Spinal cord (tissue), 10 donors: Measurements from ENCODE around the gene TGM5. TPM values are rescaled to one million over a fixed set of nuclear protein-coding genes. Genes with fewer than 3 reads are reported as not detected.

Source experiments
- DNase-seq, 6 donors: peaks; one replicate each; pipeline versions ENCODE4 v3.0.0 to v3.0.0-alpha.2; 2013 to 2015; ENCODE audit warnings: low spot score in 6 of 6, low read depth in 4 of 6
- H3K27ac ChIP-seq: one replicate; pipeline ENCODE4 v1.5.1; 2013; ENCODE audit warnings: low read depth, low read length, control low read depth
- H3K27me3 ChIP-seq: one replicate; pipeline ENCODE4 v1.6.1; 2013; ENCODE audit warnings: low read length; ENCODE audit not compliant: control insufficient read depth, insufficient read depth
- H3K36me3 ChIP-seq: one replicate; pipeline ENCODE4 v1.6.1; 2013; ENCODE audit warnings: low read length; ENCODE audit not compliant: control insufficient read depth, insufficient read depth
- H3K4me1 ChIP-seq: one replicate; pipeline ENCODE4 v1.6.1; 2013; ENCODE audit warnings: low read length; ENCODE audit not compliant: control insufficient read depth, insufficient read depth
- H3K4me3 ChIP-seq: one replicate; pipeline ENCODE4 v1.5.1; 2013; ENCODE audit warnings: low read depth, low read length, control low read depth
- H3K9me3 ChIP-seq: one replicate; pipeline ENCODE4 v1.6.1; 2013; ENCODE audit warnings: low read length; ENCODE audit not compliant: control insufficient read depth, insufficient read depth
- WGBS: methylation state at CpG from one replicate; pipeline ENCODE4 v1.1.5; 2013; ENCODE audit warnings: missing lambda C conversion rate; ENCODE audit not compliant: insufficient coverage; 5-methylcytosine and 5-hydroxymethylcytosine counted together
- polyA plus RNA-seq, 2 donors: library from polyadenylated mRNA; unstranded; fragments of 120-200 nt; gene quantifications; one replicate each; pipeline ENCODE4 v1.2.1, GENCODE V29; 2013; ENCODE audit not compliant: insufficient read length in 2 of 2
- total RNA-seq, 2 donors: library from RNA; depleted of rRNA in 1 of 2; stranded (reverse); fragments of 120-200 nt in 1 of 2; fragments of >200 nt in 1 of 2; gene quantifications; one replicate each; pipeline versions ENCODE4 v1.2.3 to v1.2.4, GENCODE V29; 2013 to 2014
- donor health status: healthy.

The TGM5 gene
- total and polyA plus RNA-seq, 4 donors, result 0.10 TPM; not detected in 3

DNA sequence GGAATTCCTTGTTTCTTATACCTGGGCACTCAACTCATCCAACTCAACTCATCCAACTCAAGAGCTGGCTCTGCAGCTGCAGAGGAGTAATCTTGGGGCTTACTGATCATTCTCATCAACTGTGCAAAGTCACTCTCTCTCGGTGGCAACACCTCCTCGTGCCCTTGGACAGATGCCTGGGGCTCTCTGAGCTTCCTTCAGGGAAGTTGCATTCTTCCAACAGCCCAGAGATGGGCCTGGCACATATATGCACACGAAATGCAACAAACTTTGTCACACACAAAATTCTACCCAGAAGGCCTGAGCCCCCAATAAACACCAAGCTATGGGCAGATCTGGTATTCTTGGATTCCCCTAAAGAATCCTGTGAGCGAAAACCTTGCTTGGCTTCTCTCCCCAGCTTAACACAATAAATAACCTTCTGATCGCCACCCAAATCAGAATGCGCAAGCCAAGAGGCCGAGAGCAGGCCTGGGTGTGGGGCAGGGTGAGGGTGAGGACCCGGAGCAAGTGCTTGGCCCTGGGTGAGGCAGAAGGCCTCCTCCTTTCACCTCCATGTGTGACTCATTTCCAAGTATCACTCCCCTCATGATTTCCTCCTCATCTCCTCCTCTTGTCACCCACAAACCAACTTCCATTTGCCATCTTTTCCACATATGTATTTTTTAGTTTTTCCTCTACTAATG lies 15.4 kb downstream of the TGM5 start:
- Histone ChIP-seq H3K4me3 (no peak overlapping the region), H3K9me3 (no peaks in the 10 kb centered on the region), H3K4me1 (peaks cover 9% of the 10 kb centered on the region), H3K36me3 (no peaks in the 10 kb centered on the region), H3K27me3 (no peaks in the 10 kb centered on the region), H3K27ac (no peak overlapping the region)
- WGBS, result 91% methylated on average over 4 of the region's 8 CpGs
- DNase-seq, result no peak

DNA sequence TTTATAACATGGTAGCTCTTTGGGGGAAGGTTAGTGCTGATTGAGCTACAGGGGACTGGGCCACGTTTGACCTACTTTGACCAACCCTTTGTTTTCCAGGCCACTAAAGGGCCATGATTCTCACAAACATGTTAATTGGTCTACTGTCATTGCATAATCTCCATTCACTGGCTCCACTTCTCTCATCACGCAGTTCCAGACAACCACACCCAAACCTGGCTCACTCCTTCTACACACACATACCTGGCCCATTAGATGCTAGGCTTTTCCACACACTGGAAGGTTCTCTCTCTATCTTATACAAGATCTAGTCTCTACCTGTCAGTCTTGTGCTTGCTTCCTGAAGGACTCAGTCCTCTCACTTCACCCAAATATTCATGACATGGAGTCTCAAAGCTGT lies 15.9 kb downstream of the TGM5 start:
- H3K27ac ChIP-seq, result no peak overlapping the region
- no peak for DNase-seq
- H3K36me3 ChIP-seq, result no peaks in the 10 kb centered on the region
- H3K9me3 ChIP-seq, result no peaks in the 10 kb centered on the region
- peaks cover 9% of the 10 kb centered on the region for H3K4me1 ChIP-seq
- H3K4me3 ChIP-seq, result no peak overlapping the region
- WGBS, result 85% methylated on average over 1 of the region's 2 CpGs
- H3K27me3 ChIP-seq, result no peaks in the 10 kb centered on the region

DNA sequence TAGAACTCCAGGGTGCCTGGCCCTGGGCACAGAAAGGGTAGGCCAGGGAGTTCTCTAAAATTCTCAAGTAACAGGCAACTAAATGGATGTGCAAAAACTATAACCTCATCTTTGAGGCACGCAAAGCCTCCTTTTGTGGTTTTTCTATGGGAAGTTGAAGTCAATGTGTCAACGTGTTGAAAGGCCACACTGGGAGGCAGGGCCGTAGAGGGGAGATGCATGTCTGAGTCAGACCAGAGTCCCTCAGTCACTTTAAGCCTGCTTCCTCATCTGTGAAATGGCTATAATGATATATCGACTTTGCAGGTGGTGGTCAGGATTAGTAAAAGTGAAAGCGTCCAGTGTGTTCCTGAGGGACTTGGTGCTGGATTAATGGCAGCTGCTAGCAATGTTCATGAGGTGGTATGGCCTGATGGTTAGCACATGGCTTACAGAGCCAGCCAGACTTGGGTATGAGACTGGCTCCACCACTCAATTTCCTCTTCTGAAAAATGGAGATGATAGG lies 17.0 kb downstream of the TGM5 start:
- Histone ChIP-seq H3K27ac (no peak overlapping the region), H3K36me3 (no peaks in the 10 kb centered on the region), H3K27me3 (no peaks in the 10 kb centered on the region), H3K4me1 (peaks cover 9% of the 10 kb centered on the region), H3K9me3 (no peaks in the 10 kb centered on the region), H3K4me3 (no peak overlapping the region)
- WGBS, result 46% methylated on average over 4 of the region's 5 CpGs
- no peak for DNase-seq

DNA sequence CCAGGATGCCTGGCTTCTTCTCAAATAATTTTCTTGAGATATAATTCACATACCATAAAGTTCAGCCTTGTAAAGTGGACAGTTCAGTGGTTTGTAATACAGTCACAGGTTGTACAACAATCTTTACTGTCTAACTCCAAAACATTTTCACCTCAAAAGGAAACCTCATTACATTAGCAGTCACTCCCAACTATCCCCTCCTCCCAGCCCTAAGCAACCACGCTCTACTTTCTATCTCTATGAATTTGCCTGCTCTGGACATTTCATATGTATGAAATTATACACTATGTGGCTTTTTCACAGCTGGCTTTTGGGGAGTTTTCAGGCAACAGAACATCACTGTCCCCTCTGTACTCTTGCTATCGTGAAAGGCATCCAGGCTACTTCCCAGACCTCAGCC lies 17.5 kb downstream of the TGM5 start:
- WGBS, result 100% methylated on average over 1 of the region's 2 CpGs
- no peaks in the 10 kb centered on the region for H3K36me3 ChIP-seq
- no peaks in the 10 kb centered on the region for H3K9me3 ChIP-seq

DNA sequence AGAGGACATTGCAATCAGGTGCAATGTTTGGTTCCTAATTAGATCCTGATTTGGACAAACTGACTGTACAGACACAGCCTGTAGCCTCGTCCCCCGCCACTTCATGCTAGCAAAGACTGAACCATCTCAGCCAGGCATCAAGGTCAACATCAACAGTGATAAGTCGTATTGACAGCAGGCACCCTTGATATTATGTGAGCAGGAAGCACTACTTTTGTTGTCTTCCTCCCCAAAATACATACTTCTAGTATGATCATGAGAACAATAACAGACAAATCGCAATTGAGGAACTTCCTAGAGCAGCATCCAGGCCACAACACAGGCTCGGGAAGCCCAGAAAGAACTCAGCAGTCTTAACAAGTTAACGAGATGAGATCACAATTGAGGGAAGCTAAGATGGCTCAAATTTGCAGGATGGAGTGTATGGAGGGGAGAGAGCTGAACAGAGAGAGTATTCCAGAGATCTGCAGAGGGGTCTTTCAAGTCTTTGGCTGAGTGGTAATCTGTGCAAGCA lies 20.4 kb downstream of the TGM5 start:
- 80% methylated on average over 3 of the region's 6 CpGs for WGBS

More for the DNA sequence above, 17.5 kb downstream of the TGM5 start:
- Histone ChIP-seq H3K27ac (no peak overlapping the region), H3K27me3 (no peaks in the 10 kb centered on the region), H3K4me1 (peaks cover 8% of the 10 kb centered on the region), H3K4me3 (no peak overlapping the region)
- DNase-seq, result no peak

DNA sequence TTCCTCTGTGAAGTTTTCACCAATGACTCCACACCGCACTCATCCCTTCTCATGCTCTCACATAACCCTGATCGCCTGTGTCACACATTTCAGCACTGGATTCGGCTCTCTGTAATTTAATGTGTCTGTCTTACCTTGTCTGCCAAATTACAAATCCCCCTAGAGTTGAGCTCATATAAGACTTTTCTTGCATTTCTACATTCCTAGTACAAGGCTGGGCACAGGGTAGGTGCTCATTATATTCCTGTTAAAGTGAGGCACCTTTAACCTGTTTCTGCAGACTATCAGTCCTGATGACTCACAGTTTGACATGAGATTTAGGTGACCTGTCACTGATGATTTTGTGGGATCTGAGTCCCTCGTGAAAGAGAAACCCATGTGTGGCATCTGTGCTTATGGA lies 22.6 kb downstream of the TGM5 start:
- no peaks in the 10 kb centered on the region for H3K4me1 ChIP-seq
- 91% methylated on average over 4 of the region's 4 CpGs for WGBS
- no peaks in the 10 kb centered on the region for H3K27me3 ChIP-seq
- H3K4me3 ChIP-seq, result no peak overlapping the region
- H3K27ac ChIP-seq, result no peak overlapping the region
- no peak for DNase-seq
- H3K9me3 ChIP-seq, result no peaks in the 10 kb centered on the region
- H3K36me3 ChIP-seq, result no peaks in the 10 kb centered on the region

More for the DNA sequence above, 20.4 kb downstream of the TGM5 start:
- Histone ChIP-seq H3K36me3 (no peaks in the 10 kb centered on the region), H3K27ac (no peak overlapping the region), H3K9me3 (no peaks in the 10 kb centered on the region), H3K4me1 (no peaks in the 10 kb centered on the region), H3K4me3 (no peak overlapping the region), H3K27me3 (no peaks in the 10 kb centered on the region)
- no peak for DNase-seq

DNA sequence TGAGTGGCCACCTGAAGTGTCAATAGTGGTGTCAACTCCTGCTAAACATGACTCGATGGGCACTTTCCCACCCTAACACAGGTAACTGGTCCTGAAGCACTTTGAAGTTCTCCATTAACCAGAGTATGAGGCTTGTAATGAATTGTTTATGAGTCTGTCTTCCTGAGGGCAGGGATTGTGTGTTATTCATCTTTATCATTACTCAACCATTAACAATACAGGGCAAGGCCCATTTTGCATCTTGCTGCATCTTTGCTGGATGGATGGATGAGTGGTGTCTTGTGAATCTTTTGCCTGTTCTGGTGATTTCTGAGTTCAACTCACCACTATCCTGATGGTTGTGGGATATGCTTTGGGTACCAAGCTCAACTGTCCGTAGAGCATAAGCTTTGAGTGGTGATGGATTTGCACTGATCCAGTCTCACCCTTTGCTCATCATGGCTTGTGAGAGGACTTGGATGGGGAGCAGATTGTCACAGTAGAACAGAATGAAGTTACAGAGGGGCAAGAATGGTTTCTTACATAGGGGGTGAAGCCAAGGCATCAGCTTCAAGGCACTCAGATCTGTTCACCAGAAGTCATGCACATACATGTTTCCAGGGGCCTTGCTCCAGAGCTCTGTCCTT lies 23.6 kb downstream of the TGM5 start:
- WGBS, result no CpG with 5 or more reads among the region's 2 CpGs
- no peaks in the 10 kb centered on the region for H3K27me3 ChIP-seq
- H3K36me3 ChIP-seq, result no peaks in the 10 kb centered on the region
- no peak overlapping the region for H3K4me3 ChIP-seq
- DNase-seq, result no peak
- no peak overlapping the region for H3K27ac ChIP-seq
- H3K4me1 ChIP-seq, result no peaks in the 10 kb centered on the region
- no peaks in the 10 kb centered on the region for H3K9me3 ChIP-seq

DNA sequence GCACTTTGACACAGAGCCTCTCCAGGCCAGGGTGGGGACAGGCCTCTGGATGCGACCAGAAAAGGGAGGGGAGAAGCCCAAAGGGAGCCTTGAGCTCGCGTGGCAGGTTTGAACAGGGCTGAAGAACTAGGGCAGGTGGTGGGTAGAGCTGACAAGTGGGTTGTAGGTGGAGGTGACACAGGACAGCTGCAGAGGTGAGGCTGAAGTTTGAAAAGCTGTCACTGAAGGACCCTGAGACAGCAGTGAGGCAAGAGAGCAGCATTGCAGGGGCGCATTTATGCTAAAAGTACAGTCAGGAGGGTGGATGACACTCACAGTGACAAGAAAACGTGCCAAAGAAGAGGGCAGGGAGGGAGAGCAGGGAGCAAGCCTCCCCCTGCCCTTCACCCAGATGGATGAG lies 24.1 kb downstream of the TGM5 start:
- no peak for DNase-seq
- peaks cover 4% of the 10 kb centered on the region for H3K4me1 ChIP-seq
- H3K27me3 ChIP-seq, result no peaks in the 10 kb centered on the region
- 80% methylated on average over 5 of the region's 5 CpGs for WGBS
- H3K27ac ChIP-seq, result no peak overlapping the region
- H3K9me3 ChIP-seq, result no peaks in the 10 kb centered on the region
- H3K36me3 ChIP-seq, result no peaks in the 10 kb centered on the region
- no peak overlapping the region for H3K4me3 ChIP-seq

DNA sequence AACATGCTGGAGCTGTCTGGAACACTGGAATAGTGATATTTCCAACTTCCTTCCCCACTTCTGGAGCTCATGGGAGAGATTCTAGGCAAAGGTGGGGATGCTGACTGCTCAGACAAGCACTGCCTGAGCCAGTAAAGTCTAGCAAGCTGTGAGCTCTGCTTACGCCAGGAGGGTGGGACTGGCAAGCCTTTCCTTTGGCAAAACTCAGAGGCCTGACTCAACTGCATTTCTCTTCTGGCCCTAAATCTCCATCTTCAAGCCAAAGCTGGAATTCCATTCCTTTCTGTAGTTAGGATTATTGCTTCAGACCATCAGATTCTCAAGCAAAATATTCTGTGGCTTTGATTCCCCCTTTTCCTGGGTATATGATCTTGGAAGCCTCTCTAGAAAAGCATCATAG lies 25.6 kb downstream of the TGM5 start:
- no peak overlapping the region for H3K27ac ChIP-seq
- H3K4me3 ChIP-seq, result no peak overlapping the region
- no peaks in the 10 kb centered on the region for H3K27me3 ChIP-seq
- no peaks in the 10 kb centered on the region for H3K36me3 ChIP-seq
- DNase-seq, result peak in 1 of 6 donors; percentile 81
- peaks cover 4% of the 10 kb centered on the region for H3K4me1 ChIP-seq
- no peaks in the 10 kb centered on the region for H3K9me3 ChIP-seq
- WGBS, result 100% methylated on average over 1 of the region's 1 CpG
